GM12892 (cell line): Measurements from ENCODE around the gene DHRSX.

Experiments used
- POLR2A ChIP-seq: IDR thresholded peaks from 2 replicates; pipeline ENCODE4 v1.6.1; 2011; ENCODE audit warnings: low read depth, low read length, control low read depth
- POLR2AphosphoS5 ChIP-seq: IDR thresholded peaks from 2 replicates; pipeline ENCODE4 v1.6.1; 2011; ENCODE audit warnings: low read depth, low read length, control low read depth

DNA sequence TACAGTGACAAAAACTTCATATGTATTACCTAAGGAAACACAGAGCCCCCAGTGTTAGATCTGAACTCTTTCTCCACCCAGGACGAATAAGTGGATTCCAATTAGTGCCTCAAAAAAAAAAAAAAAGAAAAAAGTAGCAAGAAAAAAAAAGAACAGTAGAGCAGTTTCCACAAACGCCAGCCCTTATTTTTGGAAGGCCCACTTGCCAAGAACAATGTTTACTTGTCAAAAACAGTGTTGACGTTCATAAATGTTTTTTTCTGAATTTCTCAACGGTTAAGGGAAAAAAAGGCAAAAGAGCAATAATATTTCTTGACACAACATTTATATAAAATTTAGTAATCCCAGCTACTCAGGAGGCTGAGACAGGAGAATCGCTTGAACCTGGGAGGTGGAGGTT, 38.7 kb downstream of the DHRSX start:
- TF ChIP-seq POLR2A (no peak), POLR2AphosphoS5 (no peak)
